ENCODE data around the gene CALM3. TPM values are rescaled to one million over a fixed set of nuclear protein-coding genes. Genes with fewer than 3 reads are reported as not detected.

CALM3 gene
- polyA plus RNA-seq, 1 donor (not counting 4 experiments of a cell fraction or from before 2014, with no cell fraction given): 411 TPM

GRCh38 chr19:46640656-46641055 lies 39.5 kb downstream of the CALM3 start:
- Histone ChIP-seq H3K9me3 (ENCODE audit: control insufficient read depth, low read depth, low read length) (no peaks in the 10 kb centered on the region), H3K4me3 (ENCODE audit: control insufficient read depth in 2 of 3, extremely low read depth in 1 of 3, insufficient read depth in 2 of 3, low read depth in 1 of 3, low read length in 3 of 3) (no peak overlapping the region), H3K27me3 (ENCODE audit: control insufficient read depth, extremely low read depth, insufficient read depth, low read length) (peaks cover 54% of the 10 kb centered on the region), H2AFZ (ENCODE audit: control insufficient read depth, low read length) (no peak overlapping the region), H3K79me2 (ENCODE audit: control insufficient read depth, insufficient read depth, low read length) (no peaks in the 10 kb centered on the region), H3K4me2 (ENCODE audit: control insufficient read depth, extremely low read depth, insufficient read depth, low read depth, low read length) (no peak overlapping the region), H4K20me1 (ENCODE audit: control insufficient read depth, extremely low read depth, insufficient read depth, low read length) (no peaks in the 10 kb centered on the region), H3K9ac (ENCODE audit: control insufficient read depth, extremely low read depth, insufficient read depth, low read length) (no peak overlapping the region), H3K27ac (ENCODE audit: control insufficient read depth, insufficient read depth, low read length) (no peak overlapping the region), H3K9me1 (ENCODE audit: control insufficient read depth, extremely low read depth, insufficient read depth, low read length) (no peaks in the 10 kb centered on the region), H3K4me1 (ENCODE audit: control insufficient read depth, extremely low read depth, insufficient read depth, low read length) (peaks cover 18% of the 10 kb centered on the region), H3K36me3 (ENCODE audit: control insufficient read depth in 2 of 2, extremely low read depth in 1 of 2, insufficient read depth in 2 of 2, low read length in 2 of 2) (no peaks in the 10 kb centered on the region)
- dilution Hi-C loops (cut with MboI; ENCODE audit: extremely low pct_ligation_motif_present, low sequenced_read_pairs): no loop called here
- DNase-seq (ENCODE audit: low read depth, low spot score) (no peak), FAIRE-seq (no peak)
- TF ChIP-seq EZH2 (IDR thresholded peaks at IDR 0.05; ENCODE audit: low read length): no peak
- no peak for TF ChIP-seq CTCF (optimal IDR thresholded peaks at IDR 0.05 in 1 of 3, IDR thresholded peaks at IDR 0.05 in 1 of 3, conservative IDR thresholded peaks at IDR 0.05 in 1 of 3; ENCODE audit: extremely low read depth in 1 of 3, insufficient read depth in 2 of 3, low read length in 3 of 3)

GRCh38 chr19:46644720-46645119 lies 43.6 kb downstream of the CALM3 start:
- FAIRE-seq (no peak), DNase-seq (ENCODE audit: low read depth, low spot score) (no peak)
- Histone ChIP-seq H4K20me1 (ENCODE audit: control insufficient read depth, extremely low read depth, insufficient read depth, low read length) (no peaks in the 10 kb centered on the region), H3K4me3 (ENCODE audit: control insufficient read depth in 2 of 3, extremely low read depth in 1 of 3, insufficient read depth in 2 of 3, low read depth in 1 of 3, low read length in 3 of 3) (no peak overlapping the region), H3K9me1 (ENCODE audit: control insufficient read depth, extremely low read depth, insufficient read depth, low read length) (no peaks in the 10 kb centered on the region), H3K79me2 (ENCODE audit: control insufficient read depth, insufficient read depth, low read length) (no peaks in the 10 kb centered on the region), H3K9ac (ENCODE audit: control insufficient read depth, extremely low read depth, insufficient read depth, low read length) (no peak overlapping the region), H3K27me3 (ENCODE audit: control insufficient read depth, extremely low read depth, insufficient read depth, low read length) (peaks cover 48% of the 10 kb centered on the region), H3K4me1 (ENCODE audit: control insufficient read depth, extremely low read depth, insufficient read depth, low read length) (peaks cover 3% of the 10 kb centered on the region), H3K9me3 (ENCODE audit: control insufficient read depth, low read depth, low read length) (peaks cover 9% of the 10 kb centered on the region), H3K36me3 (ENCODE audit: control insufficient read depth in 2 of 2, extremely low read depth in 1 of 2, insufficient read depth in 2 of 2, low read length in 2 of 2) (no peaks in the 10 kb centered on the region), H3K4me2 (ENCODE audit: control insufficient read depth, extremely low read depth, insufficient read depth, low read depth, low read length) (no peak overlapping the region), H2AFZ (ENCODE audit: control insufficient read depth, low read length) (no peak overlapping the region), H3K27ac (ENCODE audit: control insufficient read depth, insufficient read depth, low read length) (no peak overlapping the region)
- TF ChIP-seq EZH2 (IDR thresholded peaks at IDR 0.05; ENCODE audit: low read length) (no peak), CTCF (optimal IDR thresholded peaks at IDR 0.05 in 1 of 3, IDR thresholded peaks at IDR 0.05 in 1 of 3, conservative IDR thresholded peaks at IDR 0.05 in 1 of 3; ENCODE audit: extremely low read depth in 1 of 3, insufficient read depth in 2 of 3, low read length in 3 of 3) (no peak)
- dilution Hi-C loops (cut with MboI; ENCODE audit: extremely low pct_ligation_motif_present, low sequenced_read_pairs): no loop called here
